Renal cortex interstitium (tissue), 11 donors: ENCODE data around the gene IGF1R. TPM values are rescaled to one million over a fixed set of nuclear protein-coding genes. Genes with fewer than 3 reads are reported as not detected.
A peak's percentile ranks its signal among the peaks of the same experiment; 100 is the strongest.

Source experiments
- DNase-seq, 11 donors: peaks; one replicate each; pipeline ENCODE4 v3.0.0-alpha.2; 2013; ENCODE audit warnings: low read depth in 9 of 11, low spot score in 4 of 11; ENCODE audit errors: extremely low read depth in 1 of 11
- polyA plus RNA-seq, 3 donors: library from polyadenylated mRNA; unstranded; fragments of 120-200 nt; gene quantifications; one replicate each; pipeline ENCODE4 v1.2.1, GENCODE V29; 2013; ENCODE audit not compliant: insufficient read length in 3 of 3

Gene IGF1R
- polyA plus RNA-seq, 3 donors, result 44.8 to 64.2 (median 50.6) TPM

GRCh38 chr15:98666441-98666840 is 18.1 kb downstream of the IGF1R start:
- no peak for DNase-seq

DNA sequence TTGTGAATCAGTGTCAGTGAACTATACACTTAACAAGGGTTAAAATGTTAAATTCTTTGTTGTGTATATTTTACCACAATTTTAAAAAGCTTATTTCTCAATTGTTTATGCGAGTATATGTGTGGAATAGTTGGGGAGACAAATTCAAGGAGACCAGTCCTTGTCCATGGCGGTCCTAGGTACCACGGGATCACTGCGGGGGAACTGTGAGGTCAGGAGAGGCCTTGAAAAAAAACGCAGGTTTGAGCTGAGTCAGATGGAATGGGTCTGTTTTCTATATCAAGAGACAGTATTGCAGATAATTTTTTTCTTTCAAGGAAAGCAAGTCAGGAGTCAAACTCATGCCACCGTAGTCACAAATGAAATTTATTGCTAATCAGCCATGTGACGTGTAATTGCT is 18.5 kb downstream of the IGF1R start:
- no peak for DNase-seq

- no peak for DNase-seq
Measured at GRCh38 chr15:98667521-98668179, 19.3 kb downstream of the IGF1R start.

GRCh38 chr15:98668566-98669308 is 20.4 kb downstream of the IGF1R start:
- DNase-seq, result no peak

GRCh38 chr15:98669638-98670037 is 21.3 kb downstream of the IGF1R start:
- DNase-seq, result no peak

GRCh38 chr15:98671060-98672008 is 23.0 kb downstream of the IGF1R start:
- DNase-seq, result peak in 1 of 11 donors; percentile 48

DNA sequence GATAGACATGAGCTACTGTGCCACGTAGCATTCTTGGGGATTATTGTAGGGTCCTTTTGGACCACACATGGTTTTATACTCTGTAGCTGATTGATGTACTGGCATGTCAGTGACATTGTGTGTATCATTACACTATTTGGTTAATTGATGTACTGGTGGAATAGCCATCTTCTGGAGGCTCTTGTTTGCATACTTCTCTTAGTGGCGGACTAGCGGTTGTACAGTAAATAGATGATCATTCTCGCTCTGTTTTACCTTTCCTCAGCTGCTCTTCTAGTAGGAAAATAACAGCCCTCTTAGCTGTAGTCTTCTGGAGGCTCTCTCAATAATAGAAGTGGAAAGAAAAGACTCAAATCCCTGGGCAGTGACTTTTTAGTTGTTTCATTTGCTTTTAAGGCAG is 24.8 kb downstream of the IGF1R start:
- DNase-seq, result no peak

- DNase-seq, result no peak
Measured at GRCh38 chr15:98674336-98674735, 26.0 kb downstream of the IGF1R start.

DNA sequence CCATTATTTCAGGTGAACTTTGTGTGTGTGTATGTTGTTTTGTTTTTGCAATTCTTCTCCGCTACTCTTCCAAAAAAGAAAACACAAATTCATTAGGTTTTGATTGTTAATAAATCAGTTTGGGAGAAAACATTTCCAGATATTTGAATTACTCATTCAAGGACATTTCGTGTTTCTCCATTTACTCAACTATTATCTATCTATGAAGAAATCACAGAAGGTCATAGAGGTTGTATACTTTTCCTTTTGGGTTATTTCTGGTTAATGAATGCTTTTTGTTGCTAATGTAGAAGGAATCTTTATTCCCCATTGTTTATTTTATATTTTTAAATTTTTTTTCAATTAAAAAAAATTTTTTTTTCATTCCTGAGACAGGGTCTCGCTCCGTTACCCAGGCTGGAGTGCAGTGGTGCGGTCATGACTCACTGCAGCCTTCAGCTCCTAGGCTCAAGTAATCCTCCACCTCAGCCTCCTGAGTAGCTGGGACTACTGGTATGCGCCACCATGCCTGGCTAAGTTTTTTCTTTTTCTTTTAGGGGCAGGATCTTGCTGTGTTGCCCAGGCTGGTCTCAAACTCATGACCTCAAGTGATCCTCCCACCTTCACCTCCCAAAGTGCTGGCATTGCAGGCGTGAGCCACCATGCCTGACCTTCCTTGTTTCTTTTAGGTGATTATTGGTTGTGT is 28.4 kb downstream of the IGF1R start:
- DNase-seq, result no peak

GRCh38 chr15:98677345-98678059 is 29.2 kb downstream of the IGF1R start:
- no peak for DNase-seq

DNA sequence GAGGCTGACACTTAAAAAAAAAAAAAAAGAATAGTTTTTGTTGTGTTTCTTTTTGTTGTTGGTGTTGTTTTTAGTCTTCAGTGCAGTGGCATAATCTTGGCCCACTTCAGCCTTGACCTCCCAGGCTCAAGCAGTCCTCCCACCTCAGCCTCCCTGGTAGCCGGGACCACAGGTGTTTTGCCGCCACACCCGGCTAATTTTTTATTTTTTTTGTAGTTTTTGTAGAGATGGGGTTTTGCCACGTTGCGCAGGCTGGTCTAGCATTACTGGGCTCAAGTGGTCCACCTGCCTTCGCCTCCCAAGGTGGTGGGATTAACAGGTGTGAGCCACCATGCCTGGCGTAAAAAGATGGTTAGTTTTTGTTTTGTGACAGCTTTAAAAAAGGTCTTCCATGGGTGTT is 30.1 kb downstream of the IGF1R start:
- DNase-seq, result no peak

DNA sequence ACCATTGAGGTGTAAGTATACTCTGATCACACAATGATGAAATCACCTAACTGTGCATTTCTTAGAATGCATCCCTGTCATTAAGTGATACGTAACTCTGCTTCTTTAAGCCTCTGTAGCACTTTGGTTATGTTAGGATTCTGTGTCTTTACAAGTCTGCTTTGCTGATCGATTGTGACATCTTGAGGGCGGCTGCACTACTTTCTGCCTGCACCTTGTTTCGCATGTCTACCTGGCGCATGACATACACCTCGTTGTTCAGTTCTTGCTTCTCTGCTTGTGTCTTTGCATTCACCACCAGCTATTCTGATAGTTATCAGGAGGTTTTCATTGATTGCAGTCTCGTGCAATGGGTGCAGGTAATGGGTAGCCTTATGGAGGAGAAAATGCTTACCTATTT is 32.7 kb downstream of the IGF1R start:
- no peak for DNase-seq

DNA sequence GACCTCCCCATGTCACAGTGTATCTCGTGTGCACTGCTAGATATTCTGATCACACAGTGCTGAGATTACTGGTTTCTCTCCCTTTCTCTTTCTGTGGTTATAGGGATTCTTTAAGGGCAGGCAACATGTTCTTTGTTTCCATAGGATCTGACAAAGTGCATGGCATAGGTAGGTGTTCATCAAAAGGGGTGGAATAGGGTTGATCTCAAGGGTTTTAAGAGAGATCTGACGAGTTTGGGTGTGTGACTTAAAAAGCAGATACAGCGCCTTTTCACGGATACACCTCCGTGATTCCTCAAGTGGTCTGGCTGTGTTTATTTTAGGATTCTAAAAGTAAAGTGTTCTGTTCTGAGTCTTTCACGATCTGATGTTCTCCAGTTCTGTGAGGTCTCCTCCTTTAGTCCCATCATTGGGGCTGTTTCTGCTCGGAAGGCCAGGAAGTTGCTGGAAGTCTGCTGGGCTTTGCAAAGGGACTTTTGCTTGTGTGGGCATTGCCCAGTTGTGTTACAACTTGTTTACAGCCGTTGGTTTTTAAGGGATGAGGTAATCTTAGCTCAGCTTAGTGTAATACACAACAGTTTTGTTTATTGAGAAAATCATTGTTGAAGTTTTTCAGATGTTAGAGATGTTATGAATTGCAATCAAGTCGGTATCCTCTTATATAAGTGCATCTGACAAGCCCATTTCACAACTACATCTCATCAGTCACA is 34.8 kb downstream of the IGF1R start:
- no peak for DNase-seq

GRCh38 chr15:98683831-98684230 is 35.5 kb downstream of the IGF1R start:
- DNase-seq, result no peak

- DNase-seq, result no peak
Measured at GRCh38 chr15:98684436-98684835, 36.1 kb downstream of the IGF1R start.

- no peak for DNase-seq
Measured at GRCh38 chr15:98684995-98685525, 36.7 kb downstream of the IGF1R start.

GRCh38 chr15:98686983-98687382 is 38.6 kb downstream of the IGF1R start:
- no peak for DNase-seq

GRCh38 chr15:98689431-98689861 is 41.1 kb downstream of the IGF1R start:
- DNase-seq, result no peak
